SHP77 (cell line): Measurements from ENCODE around the gene APBA2.
"Not testable (repeated sequence)": the region's sequence is repeated elsewhere in the genome, so short reads cannot be mapped to it uniquely, and the experiment has no call there.

Experiments used
- DNase-seq, 2 experiments: peaks; one replicate each; lab custom pipeline; 2025; lab: John Stamatoyannopoulos, UW

APBA2 gene

DNA sequence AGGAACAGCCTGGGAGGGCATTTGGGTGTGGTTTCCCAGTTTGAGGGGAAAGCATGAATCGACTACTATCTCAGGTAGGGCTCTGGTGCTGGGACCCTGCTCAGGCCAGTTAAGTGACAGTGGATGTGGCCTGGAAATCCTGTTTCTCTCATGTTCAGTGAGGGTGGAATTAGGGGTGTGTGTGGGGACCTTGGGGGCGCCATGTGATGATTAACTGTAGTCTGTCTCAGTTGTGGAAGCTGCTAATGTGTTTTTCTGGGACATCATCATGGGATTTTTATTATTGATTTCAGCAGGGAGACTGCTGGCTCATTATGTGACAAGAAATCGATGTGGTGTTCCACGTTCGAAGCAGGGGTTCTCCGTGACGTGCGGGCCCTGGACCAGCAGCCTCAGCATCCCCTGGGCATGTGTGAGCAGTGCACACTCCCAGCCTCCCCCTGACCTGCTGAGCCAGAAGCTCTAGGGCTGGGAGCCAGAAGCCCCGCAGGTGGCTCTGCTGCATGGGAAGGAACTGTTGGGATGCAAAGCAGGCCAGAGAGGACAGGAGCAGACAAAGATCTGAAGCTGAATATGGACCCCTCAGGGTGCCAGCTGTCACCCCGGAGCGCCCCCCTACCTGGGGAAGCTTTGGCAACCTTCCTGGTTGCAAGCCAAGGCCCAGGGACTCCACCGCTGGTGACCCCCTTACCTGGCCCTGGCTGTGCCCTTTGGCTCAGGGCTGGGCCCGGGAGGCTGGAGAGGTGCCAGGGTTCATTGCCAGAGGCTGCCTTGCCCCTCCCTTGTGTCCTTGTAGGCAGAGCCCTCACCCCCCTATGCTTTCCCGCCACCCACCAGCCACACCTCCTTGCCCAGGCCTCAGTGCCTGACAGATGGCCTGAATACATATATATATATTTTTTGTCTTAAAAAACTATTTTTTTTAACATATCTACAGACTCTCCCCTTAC is 149.8 kb downstream of the APBA2 start:
- no peak for DNase-seq

GRCh38 chr15:29037997-29038705 is 152.4 kb downstream of the APBA2 start:
- DNase-seq: no peak

GRCh38 chr15:29039466-29040369 is 153.9 kb downstream of the APBA2 start:
- no peak for DNase-seq

GRCh38 chr15:29040370-29040751 is 154.6 kb downstream of the APBA2 start:
- DNase-seq: no peak

DNA sequence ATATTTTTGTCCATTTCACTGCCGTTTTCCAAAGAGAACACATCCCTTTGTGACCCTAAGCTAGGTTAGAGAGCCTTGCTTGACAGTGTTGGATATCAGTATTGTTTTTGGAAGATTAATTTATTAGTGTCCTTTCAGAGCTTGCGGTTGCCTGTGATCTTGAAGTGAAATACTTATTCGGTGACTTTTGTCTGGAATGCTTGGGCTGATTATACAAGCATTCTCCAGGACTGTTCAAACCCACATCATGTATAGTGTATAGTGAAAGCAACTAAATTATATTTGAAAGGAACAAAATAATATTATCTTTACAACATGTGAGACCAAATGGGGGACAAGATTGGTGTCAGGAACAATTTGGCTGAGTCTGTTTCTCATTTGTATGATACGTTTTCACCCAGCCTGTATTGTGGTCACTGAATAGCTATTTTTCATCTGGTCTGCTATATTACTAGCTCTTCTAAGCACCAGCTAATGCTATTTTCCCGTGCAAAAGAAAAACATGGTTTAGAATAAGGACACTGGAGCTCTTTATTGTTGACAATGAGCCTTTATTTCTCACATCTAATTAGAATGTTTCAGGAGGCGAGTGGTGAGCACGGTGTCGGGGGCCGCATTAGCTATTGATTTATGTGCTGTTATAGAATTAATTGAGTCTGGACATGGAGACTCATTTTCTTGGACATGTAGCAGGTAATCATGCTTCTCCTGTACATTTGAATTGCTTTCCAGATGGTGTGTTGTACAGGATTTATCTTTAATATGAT is 158.1 kb downstream of the APBA2 start:
- DNase-seq: no peak

DNA sequence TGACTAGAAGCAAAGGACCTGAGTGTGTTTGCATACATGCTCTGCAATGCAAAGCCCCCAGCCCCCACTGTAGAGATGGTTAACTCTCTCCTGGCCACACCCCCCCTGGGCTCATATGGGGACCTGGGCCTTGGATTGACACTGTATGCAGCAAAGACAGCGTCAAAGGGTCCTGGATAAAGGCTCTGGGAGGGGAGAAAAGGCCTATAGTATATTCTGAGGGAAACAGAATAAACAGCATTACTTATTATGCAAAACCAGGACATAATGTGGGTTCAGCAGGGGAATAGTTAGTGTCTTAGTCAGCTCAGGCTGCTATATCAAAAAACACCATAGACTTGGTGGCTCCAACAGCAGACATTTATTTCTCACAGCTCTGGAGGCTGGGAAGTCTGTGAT is 158.7 kb downstream of the APBA2 start:
- DNase-seq: no peak

DNA sequence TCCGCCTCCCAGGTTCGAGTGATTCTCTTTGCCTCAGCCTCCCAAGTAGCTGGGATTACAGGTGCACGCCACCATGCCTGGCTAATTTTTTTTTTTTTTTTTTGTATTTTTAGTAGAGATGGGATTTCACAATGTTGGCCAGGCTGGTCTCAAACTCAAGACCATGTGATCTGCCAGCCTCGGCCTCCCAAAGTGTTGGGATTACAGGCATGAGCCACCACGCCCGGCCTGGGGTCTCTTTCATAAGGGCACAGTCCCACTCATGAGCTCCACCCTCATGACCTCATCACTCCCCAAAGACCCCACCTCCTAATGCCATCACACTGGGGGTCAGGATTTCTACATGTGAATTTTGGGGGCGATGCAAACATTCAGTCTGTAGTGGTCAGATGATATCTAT is 159.4 kb downstream of the APBA2 start:
- DNase-seq: not testable (repeated sequence)

DNA sequence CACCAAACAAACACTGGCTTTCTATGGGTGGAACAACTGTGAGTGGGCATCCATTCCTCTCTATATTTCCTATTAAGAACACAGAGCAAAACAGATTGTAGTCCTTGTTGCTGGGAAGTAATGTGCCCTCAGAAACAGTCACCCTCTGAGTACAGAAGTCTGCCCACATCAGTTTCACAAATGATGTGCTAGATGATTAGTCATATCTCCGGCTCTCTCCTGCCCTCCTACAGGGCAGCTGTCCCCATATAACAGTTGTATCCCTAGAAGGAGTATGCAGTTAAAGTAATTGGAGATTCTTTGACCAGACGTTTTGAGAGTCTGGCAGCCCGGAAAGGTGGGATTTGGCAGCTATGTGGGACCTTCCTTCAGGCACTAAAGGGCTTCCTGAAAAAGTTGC is 159.9 kb downstream of the APBA2 start:
- no peak for DNase-seq

GRCh38 chr15:29046281-29046810 is 160.6 kb downstream of the APBA2 start:
- DNase-seq: no peak

GRCh38 chr15:29046977-29047376 is 161.2 kb downstream of the APBA2 start:
- DNase-seq: no peak

DNA sequence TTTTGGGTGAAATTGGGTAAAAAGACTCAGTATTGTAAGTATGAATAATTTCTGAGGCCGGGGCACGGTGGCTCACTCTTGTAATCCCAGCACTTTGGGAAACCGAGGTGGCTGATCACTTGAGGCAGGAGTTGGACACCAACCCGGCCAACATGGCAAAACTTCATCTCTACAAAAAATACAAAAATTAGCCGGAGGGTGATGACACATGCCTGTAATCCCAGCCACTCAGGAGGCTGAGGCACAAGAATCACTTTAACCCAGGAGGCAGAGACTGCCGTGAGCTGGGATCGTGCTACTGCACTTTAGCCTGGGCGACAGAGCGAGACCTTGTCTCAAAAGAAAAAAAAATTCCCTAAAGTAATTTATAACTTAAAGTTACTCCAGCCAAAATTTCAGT is 162.2 kb downstream of the APBA2 start:
- no peak for DNase-seq

DNA sequence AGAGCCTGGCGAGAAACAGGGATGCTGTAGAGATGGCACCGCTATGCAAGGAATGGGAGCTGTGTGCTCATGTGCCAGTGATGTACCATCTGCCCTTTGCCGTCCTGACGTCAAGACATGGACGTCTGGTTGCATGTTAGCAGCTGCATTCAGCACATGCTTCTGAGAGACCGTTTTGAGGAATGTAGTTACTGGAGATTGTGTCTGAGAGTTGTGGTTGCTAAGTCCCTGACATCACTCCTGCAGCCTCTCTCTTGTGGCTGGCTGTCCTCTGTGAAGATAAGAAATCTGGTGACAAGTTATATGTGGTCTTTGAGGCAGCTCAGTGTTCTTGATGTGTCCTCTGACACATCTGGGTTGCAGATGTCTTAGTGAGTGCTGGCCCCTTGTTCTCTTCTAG is 165.1 kb downstream of the APBA2 start:
- no peak for DNase-seq

- DNase-seq: no peak
Measured at GRCh38 chr15:29051422-29051821, 165.6 kb downstream of the APBA2 start.

DNA sequence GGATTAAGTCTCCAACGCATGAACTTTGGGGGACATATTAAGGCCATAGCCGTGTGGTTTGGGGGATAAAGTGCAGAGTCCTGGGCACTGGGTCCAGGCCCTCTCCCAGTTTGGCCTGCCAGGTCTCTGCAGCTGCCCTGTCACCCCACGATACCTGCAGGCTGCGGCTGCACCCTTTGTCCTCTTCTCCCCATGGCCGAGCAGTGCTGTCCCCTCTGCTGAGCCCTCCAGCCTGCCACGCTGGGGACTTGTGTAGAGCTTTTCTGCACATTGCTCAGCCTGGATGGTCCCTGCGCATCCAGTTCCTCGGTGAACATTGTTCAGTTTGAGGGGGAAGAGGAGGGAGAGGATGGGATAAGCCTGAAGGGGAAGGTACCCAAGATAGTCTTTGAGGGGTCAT is 167.2 kb downstream of the APBA2 start:
- no peak for DNase-seq

DNA sequence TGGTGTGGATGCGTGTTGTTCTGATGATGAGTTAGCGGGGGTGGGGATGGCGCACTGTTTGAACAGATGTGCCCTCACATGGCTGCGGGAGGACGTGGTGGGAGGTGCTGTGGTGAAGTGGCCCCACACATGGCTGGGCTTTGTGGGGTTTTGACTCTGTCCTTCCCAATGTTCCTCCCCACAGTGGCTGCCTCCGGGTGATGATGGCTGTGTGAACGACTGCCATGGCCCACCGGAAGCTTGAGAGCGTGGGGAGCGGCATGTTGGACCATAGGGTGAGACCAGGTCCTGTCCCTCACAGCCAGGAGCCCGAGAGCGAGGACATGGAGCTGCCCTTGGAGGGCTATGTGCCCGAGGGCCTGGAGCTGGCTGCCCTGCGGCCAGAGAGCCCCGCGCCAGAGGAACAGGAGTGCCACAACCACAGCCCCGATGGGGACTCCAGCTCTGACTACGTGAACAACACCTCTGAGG is 167.9 kb downstream of the APBA2 start:
- DNase-seq: no peak

DNA sequence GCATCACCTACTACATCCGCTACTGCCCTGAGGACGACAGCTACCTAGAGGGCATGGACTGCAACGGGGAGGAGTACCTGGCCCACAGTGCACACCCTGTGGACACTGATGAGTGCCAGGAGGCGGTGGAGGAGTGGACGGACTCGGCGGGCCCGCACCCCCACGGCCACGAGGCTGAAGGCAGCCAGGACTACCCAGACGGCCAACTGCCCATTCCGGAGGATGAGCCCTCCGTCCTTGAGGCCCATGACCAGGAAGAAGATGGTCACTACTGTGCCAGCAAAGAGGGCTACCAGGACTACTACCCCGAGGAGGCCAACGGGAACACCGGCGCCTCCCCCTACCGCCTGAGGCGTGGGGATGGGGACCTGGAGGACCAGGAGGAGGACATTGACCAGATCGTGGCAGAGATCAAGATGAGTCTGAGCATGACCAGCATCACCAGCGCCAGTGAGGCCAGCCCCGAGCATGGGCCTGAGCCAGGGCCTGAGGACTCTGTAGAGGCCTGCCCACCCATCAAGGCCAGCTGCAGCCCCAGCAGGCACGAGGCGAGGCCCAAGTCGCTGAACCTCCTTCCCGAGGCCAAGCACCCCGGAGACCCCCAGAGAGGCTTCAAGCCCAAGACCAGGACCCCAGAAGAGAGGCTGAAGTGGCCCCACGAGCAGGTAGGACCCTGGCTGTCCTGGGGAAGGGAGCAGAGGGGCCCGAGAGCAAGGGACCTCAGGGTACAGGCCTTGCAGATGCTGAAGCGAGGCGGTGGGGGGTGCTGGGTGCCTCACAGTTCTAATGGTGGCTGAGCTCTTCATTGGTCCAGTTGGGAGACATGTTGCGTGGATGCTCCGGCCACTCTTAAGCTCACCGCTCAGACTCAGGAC is 168.6 kb downstream of the APBA2 start:
- no peak for DNase-seq

- no peak for DNase-seq
Measured at GRCh38 chr15:29055876-29056275, 170.1 kb downstream of the APBA2 start.

DNA sequence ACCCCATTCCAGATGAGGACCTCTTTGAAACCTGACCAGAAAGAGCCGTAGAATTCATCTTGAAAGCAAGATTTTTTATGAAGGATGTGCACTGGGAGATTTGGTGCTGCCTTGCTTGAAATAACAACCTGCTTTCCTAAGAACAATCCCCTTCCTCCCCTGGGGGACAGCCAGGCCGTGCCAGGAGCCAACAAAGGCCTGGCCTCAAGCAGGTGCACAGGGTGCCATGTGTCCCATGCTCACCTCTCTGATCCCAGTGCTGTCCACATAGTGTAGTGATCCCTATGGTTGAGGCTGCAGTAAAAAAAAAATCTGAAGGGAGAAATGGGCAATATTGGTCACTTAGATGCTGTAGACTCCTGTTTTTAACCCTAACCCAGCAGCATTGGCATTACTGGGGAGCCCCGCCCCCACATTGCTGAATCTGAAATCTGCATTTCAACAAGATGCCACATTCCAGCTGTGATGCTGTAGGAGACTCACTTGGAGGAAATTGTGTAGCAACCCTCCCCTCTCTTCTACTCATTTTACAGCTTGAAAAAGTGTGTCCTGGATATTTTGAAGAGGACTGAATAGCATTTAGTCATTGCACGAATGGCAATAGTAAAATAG is 171.2 kb downstream of the APBA2 start:
- no peak for DNase-seq

GRCh38 chr15:29057856-29058255 is 172.1 kb downstream of the APBA2 start:
- DNase-seq: no peak
